GM15510 (cell line): ENCODE results near the gene PCDHB11.
"Not testable (repeated sequence)": the region's sequence is repeated elsewhere in the genome, so short reads cannot be mapped to it uniquely, and the experiment has no call there.

Experiments
- POLR2A ChIP-seq: IDR thresholded peaks from 3 replicates; pipeline ENCODE4 v1.6.1; 2011; ENCODE audit warnings: borderline replicate concordance; ENCODE audit not compliant: insufficient read length; ENCODE audit errors: extremely low read depth

Gene PCDHB11

GRCh38 chr5:141199359-141200235 is at the start of gene PCDHB11:
TSS of gene PCDHB11 (plus strand) at chr5:141199627. CDS start at chr5:141199775, 148 bp downstream.
- no peak for TF ChIP-seq POLR2A

GRCh38 chr5:141149812-141150211 is 49.6 kb upstream of the PCDHB11 start, which contains the start of gene PCDHB6:
TSS of gene PCDHB6 (plus strand) at chr5:141150057. CDS start at chr5:141150258, 201 bp downstream.
- no peak for TF ChIP-seq POLR2A

- TF ChIP-seq POLR2A: no peak
These were observed 49.0 kb upstream of the PCDHB11 start for GRCh38 chr5:141150224-141150992.

GRCh38 chr5:141150993-141151325 is 48.5 kb upstream of the PCDHB11 start:
- no peak for TF ChIP-seq POLR2A

GRCh38 chr5:141155540-141156374 is 43.7 kb upstream of the PCDHB11 start:
- no peak for TF ChIP-seq POLR2A

GRCh38 chr5:141172381-141173204 is 26.8 kb upstream of the PCDHB11 start, which contains the start of gene PCDHB7:
TSS of gene PCDHB7 (plus strand) at chr5:141172644. CDS start at chr5:141172836, 192 bp downstream.
- TF ChIP-seq POLR2A: no peak

- no peak for TF ChIP-seq POLR2A
These were observed 23.5 kb upstream of the PCDHB11 start for GRCh38 chr5:141175933-141176332.

GRCh38 chr5:141177577-141178191 is 21.7 kb upstream of the PCDHB11 start, which contains the start of gene PCDHB8:
TSS of gene PCDHB8 (plus strand) at chr5:141177790. CDS start at chr5:141178035, 245 bp downstream.
- not testable (repeated sequence) for TF ChIP-seq POLR2A

GRCh38 chr5:141180313-141180712 is 19.1 kb upstream of the PCDHB11 start:
- no peak for TF ChIP-seq POLR2A

- TF ChIP-seq POLR2A: no peak
These were observed 17.2 kb upstream of the PCDHB11 start, which contains the start of gene PCDHB16 for GRCh38 chr5:141182248-141182647. TSS of gene PCDHB16 (plus strand) at chr5:141182387. CDS start at chr5:141182560, 173 bp downstream.

GRCh38 chr5:141186897-141187512 is 12.4 kb upstream of the PCDHB11 start, which contains the start of gene PCDHB9:
TSS of gene PCDHB9 (plus strand) at chr5:141187161. CDS start at chr5:141187319, 158 bp downstream.
- TF ChIP-seq POLR2A: no peak

GRCh38 chr5:141192110-141192725 is 7.2 kb upstream of the PCDHB11 start, which contains the start of gene PCDHB10:
TSS of gene PCDHB10 (plus strand) at chr5:141192353. CDS start at chr5:141192553, 200 bp downstream.
- no peak for TF ChIP-seq POLR2A

- no peak for TF ChIP-seq POLR2A
These were observed 3.1 kb upstream of the PCDHB11 start for GRCh38 chr5:141196363-141196762.

GRCh38 chr5:141208478-141208877 is 9.1 kb downstream of the PCDHB11 start, which contains the start of gene PCDHB12:
TSS of gene PCDHB12 (plus strand) at chr5:141208719. CDS start at chr5:141208908, 189 bp downstream.
- no peak for TF ChIP-seq POLR2A
